Keratinocyte (primary cell): ENCODE measurements around the gene MUC5B. TPM values are rescaled to one million over a fixed set of nuclear protein-coding genes. Genes with fewer than 3 reads are reported as not detected.

Experiments
- DNase-seq: peaks from one replicate; pipeline ENCODE4 v3.0.0-alpha.2; 2011; ENCODE audit warnings: low read depth, missing footprints, low spot score
- FAIRE-seq: peaks from 2 replicates; lab custom pipeline; 2011; peaks lifted over from hg19 to GRCh38; lab: Jason Lieb, UNC
- H2AFZ ChIP-seq: 2 replicates; pipeline ENCODE4 v1.6.0; 2012; ENCODE audit warnings: low read length, control low read depth, inconsistent platforms; ENCODE audit not compliant: control insufficient read depth
- H3K27ac ChIP-seq: 2 replicates; pipeline ENCODE4 v1.5.1; 2011; ENCODE audit warnings: low read length; ENCODE audit not compliant: control insufficient read depth, insufficient read depth
- H3K27me3 ChIP-seq: 3 replicates; pipeline ENCODE4 v1.6.0; 2011; ENCODE audit warnings: low read length; ENCODE audit not compliant: control insufficient read depth, insufficient read depth; ENCODE audit errors: extremely low read depth
- H3K36me3 ChIP-seq, 2 experiments: 2 replicates in 1 of 2; 3 replicates in 1 of 2; pipeline ENCODE4 v1.5.1; 2011; ENCODE audit warnings: low read length in 2 of 2, mild to moderate bottlenecking in 1 of 2; ENCODE audit not compliant: control insufficient read depth in 2 of 2, insufficient read depth in 2 of 2; ENCODE audit errors: extremely low read depth in 1 of 2
- H3K4me1 ChIP-seq: 3 replicates; pipeline ENCODE4 v1.5.1; 2011; ENCODE audit warnings: low read length; ENCODE audit not compliant: control insufficient read depth, insufficient read depth; ENCODE audit errors: extremely low read depth
- H3K4me2 ChIP-seq: 3 replicates; pipeline ENCODE4 v1.6.0; 2011; ENCODE audit warnings: low read depth, low read length; ENCODE audit not compliant: control insufficient read depth, insufficient read depth; ENCODE audit errors: extremely low read depth
- H3K4me3 ChIP-seq, 3 experiments: fragments of 200-600 bp in 1 of 3; sonication (generic) in 1 of 3; 2 replicates in 2 of 3; 3 replicates in 1 of 3; pipeline ENCODE4 v1.5.1; 2011 to 2016; ENCODE audit warnings: low read length in 3 of 3, mild to moderate bottlenecking in 3 of 3, control low read depth in 2 of 3, inconsistent platforms in 1 of 3, low read depth in 1 of 3, mixed read lengths in 1 of 3, mixed run types in 1 of 3, moderate library complexity in 1 of 3; ENCODE audit not compliant: control insufficient read depth in 2 of 3, insufficient read depth in 2 of 3; ENCODE audit errors: extremely low read depth in 1 of 3
- H3K79me2 ChIP-seq: 2 replicates; pipeline ENCODE4 v1.6.0; 2012; ENCODE audit warnings: low read length; ENCODE audit not compliant: control insufficient read depth, insufficient read depth
- H3K9ac ChIP-seq: 3 replicates; pipeline ENCODE4 v1.6.0; 2011; ENCODE audit warnings: low read length; ENCODE audit not compliant: control insufficient read depth, insufficient read depth; ENCODE audit errors: extremely low read depth
- H3K9me1 ChIP-seq: 3 replicates; pipeline ENCODE4 v1.6.0; 2011; ENCODE audit warnings: low read length; ENCODE audit not compliant: control insufficient read depth, insufficient read depth; ENCODE audit errors: extremely low read depth
- H3K9me3 ChIP-seq: 2 replicates; pipeline ENCODE4 v1.5.1; 2012; ENCODE audit warnings: low read depth, low read length; ENCODE audit not compliant: control insufficient read depth
- H4K20me1 ChIP-seq: 3 replicates; pipeline ENCODE4 v1.6.0; 2011; ENCODE audit warnings: low read length; ENCODE audit not compliant: control insufficient read depth, insufficient read depth; ENCODE audit errors: extremely low read depth
- CTCF ChIP-seq, 3 experiments: IDR thresholded peaks in 1 of 3; conservative IDR thresholded peaks in 1 of 3; optimal IDR thresholded peaks in 1 of 3; 2 replicates in 2 of 3; 3 replicates in 1 of 3; pipeline versions ENCODE3 to v1.5.1; 2011; ENCODE audit warnings: low read length in 3 of 3, mild to moderate bottlenecking in 3 of 3, moderate library complexity in 2 of 3, control low read depth in 1 of 3, inconsistent platforms in 1 of 3; ENCODE audit not compliant: insufficient read depth in 2 of 3; ENCODE audit errors: extremely low read depth in 1 of 3
- EZH2 ChIP-seq: IDR thresholded peaks from one replicate; pipeline ENCODE4 v1.6.1; 2012; ENCODE audit warnings: inconsistent platforms, mild to moderate bottlenecking, low read length, moderate library complexity
- dilution Hi-C: fragments of 300-500 bp; cut with MboI; formaldehyde crosslinking; loops from one replicate; pipeline ENCODE4 v1.7.0; 2020; ENCODE audit warnings: low sequenced_read_pairs; ENCODE audit not compliant: extremely low pct_ligation_motif_present
- polyA plus RNA-seq, 5 experiments: library from polyadenylated mRNA; depleted of rRNA in 3 of 5; stranded (reverse) in 3 of 5; stranded (forward) in 1 of 5; unstranded in 1 of 5; fragments of >200 nt; gene quantifications; 1 replicate in 1 of 5; 2 replicates in 3 of 5; 3 replicates in 1 of 5; pipeline versions ENCODE4 v1.2.1 to v1.2.3, GENCODE V29; 2011 to 2012; ENCODE audit warnings: missing spikeins in 2 of 5, low read depth in 1 of 5, low replicate concordance in 1 of 5

Gene MUC5B
- polyA plus RNA-seq, 1 donor (not counting 4 experiments of a cell fraction or from before 2014, with no cell fraction given) = not detected

- Histone ChIP-seq H2AFZ (no peak overlapping the region), H3K36me3 (peaks cover 38 to 55% of the 10 kb centered on the region in 2 experiments), H3K9me3 (no peaks in the 10 kb centered on the region), H3K27me3 (no peaks in the 10 kb centered on the region), H3K4me3 (no peak overlapping the region), H3K79me2 (peaks cover 12% of the 10 kb centered on the region), H3K9me1 (no peaks in the 10 kb centered on the region), H3K4me1 (peaks cover 6% of the 10 kb centered on the region), H3K4me2 (no peak overlapping the region), H3K27ac (no peak overlapping the region), H4K20me1 (peaks cover 2% of the 10 kb centered on the region), H3K9ac (no peak overlapping the region)
- no peak for FAIRE-seq
- DNase-seq = no peak
- TF ChIP-seq EZH2 (no peak), CTCF (optimal IDR thresholded peaks at IDR 0.05 in 1 of 3, IDR thresholded peaks at IDR 0.05 in 1 of 3, conservative IDR thresholded peaks at IDR 0.05 in 1 of 3; ENCODE audit: extremely low read depth in 1 of 3, insufficient read depth in 2 of 3, low read length in 3 of 3) (no peak)
- dilution Hi-C loops = no loop called here
Measured at GRCh38 chr11:1278766-1279673, 56.2 kb downstream of the MUC5B start.

- H4K20me1 ChIP-seq = peaks cover 2% of the 10 kb centered on the region
- no peaks in the 10 kb centered on the region for H3K9me3 ChIP-seq
- peaks cover 6% of the 10 kb centered on the region for H3K4me1 ChIP-seq
- TF ChIP-seq EZH2 (no peak), CTCF (optimal IDR thresholded peaks at IDR 0.05 in 1 of 3, IDR thresholded peaks at IDR 0.05 in 1 of 3, conservative IDR thresholded peaks at IDR 0.05 in 1 of 3; ENCODE audit: extremely low read depth in 1 of 3, insufficient read depth in 2 of 3, low read length in 3 of 3) (no peak)
- no peak overlapping the region for H2AFZ ChIP-seq
- DNase-seq (no peak), FAIRE-seq (no peak)
- H3K4me3 ChIP-seq = no peak overlapping the region
- dilution Hi-C loops = no loop called here
- H3K9me1 ChIP-seq = no peaks in the 10 kb centered on the region
- no peaks in the 10 kb centered on the region for H3K27me3 ChIP-seq
- H3K9ac ChIP-seq = no peak overlapping the region
- no peak overlapping the region for H3K4me2 ChIP-seq
- H3K27ac ChIP-seq = no peak overlapping the region
- peaks cover 12% of the 10 kb centered on the region for H3K79me2 ChIP-seq
- peaks cover 39 to 55% of the 10 kb centered on the region in 2 experiments for H3K36me3 ChIP-seq
Measured at GRCh38 chr11:1279674-1280055, 56.8 kb downstream of the MUC5B start.
